ENCODE data around the gene FBL.

FBL gene

DNA sequence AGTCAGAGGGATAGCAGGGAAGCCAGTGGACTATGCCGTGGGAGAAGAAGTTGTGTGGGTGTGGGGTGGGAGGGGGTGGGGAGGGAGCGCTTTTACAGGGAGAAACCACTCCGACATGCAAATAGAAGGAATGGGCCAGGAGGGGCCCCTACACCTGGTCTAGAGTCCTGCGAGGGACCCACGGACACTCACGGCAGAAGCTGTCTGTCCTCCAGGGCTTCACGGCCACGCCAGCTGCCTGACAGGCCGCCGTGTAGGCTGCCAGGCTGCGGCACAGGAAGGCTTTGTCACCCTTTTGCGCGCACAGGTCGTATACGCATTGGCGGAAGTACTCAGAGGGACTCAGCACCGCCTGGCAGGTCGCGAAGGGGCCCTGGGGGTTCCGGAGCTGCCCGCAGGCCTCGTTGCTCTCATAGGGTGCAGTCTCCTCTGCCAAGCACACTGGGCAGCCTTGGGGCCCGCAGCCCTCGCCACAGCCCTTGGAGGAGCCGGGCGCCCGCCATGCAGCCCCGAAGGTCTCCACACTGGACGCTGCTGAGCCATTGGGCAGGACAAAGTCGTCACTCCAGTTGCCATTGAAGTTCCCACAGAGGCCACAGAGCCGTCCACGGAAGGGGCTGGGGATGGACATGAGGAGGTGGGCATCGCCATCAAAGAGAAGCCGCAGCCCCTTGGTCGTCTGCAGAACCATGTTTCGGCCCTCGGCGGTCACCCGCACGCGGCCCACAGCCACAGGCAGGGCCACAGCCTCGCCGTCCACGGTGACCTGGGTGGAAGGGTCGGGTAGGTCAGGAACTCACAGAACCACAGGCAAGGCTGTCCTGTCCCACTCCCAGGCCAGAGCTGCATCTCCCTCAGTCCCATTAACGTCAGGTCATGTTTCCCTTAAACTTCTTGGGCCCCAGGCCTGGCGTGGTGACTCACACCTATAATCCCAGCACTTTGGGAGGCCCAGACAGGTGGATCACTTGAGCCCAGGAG, 26.0 kb upstream of the FBL start:
- H3K4me3 ChIP-seq (ENCODE audit: low read depth, low read length): no peak overlapping the region
- TF ChIP-seq, protein P1, sequence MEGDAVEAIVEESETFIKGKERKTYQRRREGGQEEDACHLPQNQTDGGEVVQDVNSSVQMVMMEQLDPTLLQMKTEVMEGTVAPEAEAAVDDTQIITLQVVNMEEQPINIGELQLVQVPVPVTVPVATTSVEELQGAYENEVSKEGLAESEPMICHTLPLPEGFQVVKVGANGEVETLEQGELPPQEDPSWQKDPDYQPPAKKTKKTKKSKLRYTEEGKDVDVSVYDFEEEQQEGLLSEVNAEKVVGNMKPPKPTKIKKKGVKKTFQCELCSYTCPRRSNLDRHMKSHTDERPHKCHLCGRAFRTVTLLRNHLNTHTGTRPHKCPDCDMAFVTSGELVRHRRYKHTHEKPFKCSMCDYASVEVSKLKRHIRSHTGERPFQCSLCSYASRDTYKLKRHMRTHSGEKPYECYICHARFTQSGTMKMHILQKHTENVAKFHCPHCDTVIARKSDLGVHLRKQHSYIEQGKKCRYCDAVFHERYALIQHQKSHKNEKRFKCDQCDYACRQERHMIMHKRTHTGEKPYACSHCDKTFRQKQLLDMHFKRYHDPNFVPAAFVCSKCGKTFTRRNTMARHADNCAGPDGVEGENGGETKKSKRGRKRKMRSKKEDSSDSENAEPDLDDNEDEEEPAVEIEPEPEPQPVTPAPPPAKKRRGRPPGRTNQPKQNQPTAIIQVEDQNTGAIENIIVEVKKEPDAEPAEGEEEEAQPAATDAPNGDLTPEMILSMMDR (IDR thresholded peaks at IDR 0.05; ENCODE audit: insufficient read depth, low read depth, low read length, missing control alignments): no peak
- no peak for DNase-seq (ENCODE audit: low read depth)

DNA sequence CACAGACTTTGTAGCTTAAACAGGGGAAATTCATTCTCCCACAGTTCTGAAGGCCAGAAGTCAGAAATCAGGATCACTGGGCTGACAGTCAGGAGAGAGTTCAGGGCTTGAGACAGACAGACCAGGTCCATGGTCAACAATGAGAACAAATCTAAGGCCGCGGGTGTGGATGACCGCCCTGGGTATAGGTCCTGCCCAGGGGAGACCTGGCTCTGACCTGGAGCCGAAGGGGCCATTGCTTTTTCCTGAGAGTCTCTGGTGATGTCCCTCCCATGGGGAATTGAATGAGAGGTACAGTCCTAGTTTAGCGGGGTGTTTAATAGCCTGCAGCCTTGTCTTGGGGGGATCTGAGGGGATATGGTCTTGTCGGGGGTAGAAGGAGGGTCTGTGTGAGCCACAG, 25.2 kb upstream of the FBL start:
- no peak overlapping the region for H3K4me3 ChIP-seq (ENCODE audit: low read depth, low read length)
- TF ChIP-seq, protein P1 (IDR thresholded peaks at IDR 0.05; ENCODE audit: insufficient read depth, low read depth, low read length, missing control alignments): no peak
- DNase-seq (ENCODE audit: low read depth): no peak

DNA sequence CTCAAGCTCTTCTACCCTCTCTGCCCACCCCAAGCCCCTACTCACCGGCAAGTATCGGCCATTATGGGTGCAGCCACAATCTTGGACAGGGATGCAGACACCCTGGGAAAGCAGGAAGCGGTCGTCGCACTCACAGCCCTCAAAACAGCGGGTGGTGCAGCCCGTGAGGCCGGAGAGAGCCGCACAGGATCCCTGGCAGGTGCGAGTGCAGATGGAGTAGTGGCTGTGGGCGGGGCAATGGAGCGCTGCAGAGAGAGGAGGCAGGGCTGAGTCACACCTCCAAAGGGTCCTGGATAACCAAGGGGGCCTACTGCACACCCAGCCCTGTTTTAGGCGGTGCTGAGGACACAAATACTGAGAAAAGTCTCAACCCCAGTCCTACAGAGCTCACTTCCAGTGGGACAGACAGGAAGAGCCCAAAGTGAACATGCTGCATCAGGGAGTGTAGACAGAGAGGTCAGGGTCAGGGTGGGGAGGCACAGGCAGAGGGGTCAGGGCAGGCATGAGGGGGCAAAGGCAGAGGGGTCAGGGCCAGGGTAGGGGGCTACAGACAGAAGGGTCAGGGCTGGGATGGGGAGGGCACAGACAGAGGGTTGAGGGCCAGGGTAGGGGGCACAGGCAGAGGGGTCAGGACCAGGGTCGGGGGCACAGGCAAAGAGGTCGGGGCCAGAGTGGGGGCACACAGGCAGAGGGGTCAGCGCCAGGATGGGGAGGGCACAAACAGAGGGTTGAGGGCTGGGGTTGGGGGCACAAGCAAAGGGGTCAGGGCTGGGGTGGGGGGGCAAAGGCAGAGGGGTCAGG, 24.2 kb upstream of the FBL start:
- DNase-seq (ENCODE audit: low read depth): no peak
- no peak overlapping the region for H3K4me3 ChIP-seq (ENCODE audit: low read depth, low read length)
- TF ChIP-seq, protein P1 (IDR thresholded peaks at IDR 0.05; ENCODE audit: insufficient read depth, low read depth, low read length, missing control alignments): no peak

DNA sequence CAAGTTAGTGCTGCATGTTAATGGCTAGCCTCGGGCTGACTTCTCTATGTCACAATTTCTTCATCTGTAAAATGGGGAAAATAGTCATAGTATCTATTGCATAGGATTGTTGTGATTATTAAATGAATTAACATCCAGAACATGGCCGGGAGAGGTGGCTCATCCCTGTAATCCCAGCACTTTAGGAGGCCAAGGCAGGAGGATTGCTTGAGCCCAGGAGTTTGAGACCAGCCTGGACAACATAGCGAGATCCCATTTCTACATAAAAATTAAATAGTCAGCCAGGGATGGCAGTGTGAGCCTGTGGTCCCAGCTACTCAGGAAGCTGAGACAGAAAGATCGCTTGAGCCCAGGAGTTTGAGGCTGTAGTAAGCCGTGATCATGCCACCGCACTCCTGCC, 21.8 kb upstream of the FBL start:
- DNase-seq (ENCODE audit: low read depth): no peak
- no peak overlapping the region for H3K4me3 ChIP-seq (ENCODE audit: low read depth, low read length)

DNA sequence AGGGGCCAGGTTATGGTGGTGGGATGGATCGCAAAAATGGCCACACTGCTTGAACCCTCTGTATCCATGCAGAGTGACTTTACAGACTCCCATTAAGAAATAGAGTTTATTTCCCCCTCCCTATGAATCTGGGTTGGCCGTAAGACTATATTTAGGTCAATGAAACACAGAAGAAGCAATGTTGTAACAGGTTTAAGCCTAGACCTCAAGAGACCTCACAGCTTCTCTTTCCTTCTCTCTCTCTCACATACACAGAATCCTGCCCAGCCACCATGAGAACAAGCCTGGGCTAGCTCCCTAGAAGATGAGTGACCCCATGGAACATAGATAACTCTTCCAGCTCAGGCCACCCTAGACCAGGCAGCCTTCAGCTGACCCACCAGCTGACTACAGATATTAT, 21.0 kb upstream of the FBL start:
- H3K4me3 ChIP-seq (ENCODE audit: low read depth, low read length): no peak overlapping the region
- no peak for DNase-seq (ENCODE audit: low read depth)
- TF ChIP-seq, protein P1 (IDR thresholded peaks at IDR 0.05; ENCODE audit: insufficient read depth, low read depth, low read length, missing control alignments): no peak

More for the DNA sequence above, 21.8 kb upstream of the FBL start:
- TF ChIP-seq, protein P1 (IDR thresholded peaks at IDR 0.05; ENCODE audit: insufficient read depth, low read depth, low read length, missing control alignments): no peak

DNA sequence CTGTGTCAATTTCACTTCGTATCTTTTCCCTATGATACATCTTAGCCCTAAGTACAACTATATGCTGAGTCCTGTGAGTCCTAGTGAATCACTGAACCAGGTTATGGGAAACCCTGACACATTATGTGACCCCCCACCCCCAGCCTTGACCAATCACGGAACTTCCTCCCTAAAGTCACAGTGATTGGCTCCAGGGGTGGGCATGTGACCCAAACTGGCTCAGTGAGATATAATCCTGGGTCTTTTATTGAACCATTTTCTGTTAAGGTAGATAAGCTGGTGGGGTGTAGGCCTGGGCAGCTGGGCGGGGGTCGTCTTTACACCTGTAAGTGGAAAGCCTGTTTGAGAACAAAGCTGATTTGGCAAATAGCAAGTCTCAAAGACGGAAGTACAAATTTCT, 19.8 kb upstream of the FBL start:
- TF ChIP-seq, protein P1 (IDR thresholded peaks at IDR 0.05; ENCODE audit: insufficient read depth, low read depth, low read length, missing control alignments): no peak

More for the DNA sequence above, 19.8 kb upstream of the FBL start:
- DNase-seq (ENCODE audit: low read depth): no peak
- no peak overlapping the region for H3K4me3 ChIP-seq (ENCODE audit: low read depth, low read length)
